GM21515 (cell line): ENCODE results near the gene ZC3H18.

ENCODE experiments used
- ATAC-seq: cut with Tn5 transposase; IDR thresholded peaks from one replicate; pipeline ENCODE4 v1.9.1; 2021; ENCODE audit not compliant: unreplicated experiment

ZC3H18 gene

GRCh38 chr16:88569985-88570690 is at the start of gene ZC3H18:
TSS of gene ZC3H18 (plus strand) at chr16:88570403. CDS start at chr16:88577124, 6,721 bp downstream.
- peak; percentile 60 for ATAC-seq

GRCh38 chr16:88521674-88522073 is 48.5 kb upstream of the ZC3H18 start:
- no peak for ATAC-seq

- no peak for ATAC-seq
These were observed 47.8 kb upstream of the ZC3H18 start for GRCh38 chr16:88522276-88522949.

- no peak for ATAC-seq
These were observed 46.7 kb upstream of the ZC3H18 start for GRCh38 chr16:88523309-88524161.

GRCh38 chr16:88524274-88524972 is 45.8 kb upstream of the ZC3H18 start:
- ATAC-seq, result no peak

GRCh38 chr16:88524973-88525662 is 45.1 kb upstream of the ZC3H18 start:
- ATAC-seq, result no peak

- no peak for ATAC-seq
These were observed 44.6 kb upstream of the ZC3H18 start for GRCh38 chr16:88525663-88525990.

GRCh38 chr16:88526008-88526905 is 43.9 kb upstream of the ZC3H18 start:
- no peak for ATAC-seq

GRCh38 chr16:88526906-88527185 is 43.4 kb upstream of the ZC3H18 start:
- no peak for ATAC-seq

- ATAC-seq, result no peak
These were observed 42.8 kb upstream of the ZC3H18 start for GRCh38 chr16:88527186-88527936.

GRCh38 chr16:88527937-88528743 is 42.1 kb upstream of the ZC3H18 start:
- no peak for ATAC-seq

GRCh38 chr16:88528902-88529318 is 41.3 kb upstream of the ZC3H18 start:
- ATAC-seq, result no peak

- no peak for ATAC-seq
These were observed 40.6 kb upstream of the ZC3H18 start for GRCh38 chr16:88529596-88529995.

- no peak for ATAC-seq
These were observed 39.9 kb upstream of the ZC3H18 start for GRCh38 chr16:88530051-88530857.

- no peak for ATAC-seq
These were observed 39.4 kb upstream of the ZC3H18 start for GRCh38 chr16:88530858-88531203.

- ATAC-seq, result no peak
These were observed 38.9 kb upstream of the ZC3H18 start for GRCh38 chr16:88531346-88531745.

- no peak for ATAC-seq
These were observed 38.2 kb upstream of the ZC3H18 start for GRCh38 chr16:88531931-88532433.
